GM12891 (cell line): Measurements from ENCODE around the gene TENT4B.
A peak's percentile ranks its signal among the peaks of the same experiment; 100 is the strongest.

Experiments
- DNase-seq: peaks from one replicate; pipeline ENCODE4 v3.0.0; 2011; ENCODE audit warnings: low spot score; ENCODE audit not compliant: insufficient read length
- FAIRE-seq: peaks from 2 replicates; lab custom pipeline; 2011; peaks lifted over from hg19 to GRCh38; lab: Jason Lieb, UNC
- PAX5 ChIP-seq: IDR thresholded peaks from 2 replicates; pipeline ENCODE4 v1.6.1; 2011; ENCODE audit warnings: low read length, moderate library complexity, mild to moderate bottlenecking; ENCODE audit not compliant: insufficient read depth, severe bottlenecking
- POLR2A ChIP-seq: IDR thresholded peaks from 2 replicates; pipeline ENCODE4 v1.6.1; 2011; ENCODE audit warnings: low read depth, low read length, control low read depth
- POLR2AphosphoS5 ChIP-seq: IDR thresholded peaks from 2 replicates; pipeline ENCODE4 v1.6.1; 2011; ENCODE audit warnings: low read depth, low read length, control low read depth
- POU2F2 ChIP-seq: IDR thresholded peaks from 2 replicates; pipeline ENCODE4 v1.6.1; 2011; ENCODE audit warnings: low read depth, mild to moderate bottlenecking, control low read depth, low read length, moderate library complexity
- SPI1 ChIP-seq: IDR thresholded peaks from 2 replicates; pipeline ENCODE4 v1.6.1; 2011; ENCODE audit warnings: low read depth, low read length, control low read depth
- TAF1 ChIP-seq: IDR thresholded peaks from 2 replicates; pipeline ENCODE4 v1.6.1; 2011; ENCODE audit warnings: low read depth, low read length, control low read depth

Gene TENT4B

GRCh38 chr16:50172195-50172922, 19.3 kb downstream of the TENT4B start:
- TF ChIP-seq PAX5 (no peak), TAF1 (no peak), POLR2AphosphoS5 (no peak), SPI1 (no peak), POLR2A (no peak), POU2F2 (no peak)
- FAIRE-seq (peak; percentile 31), DNase-seq (no peak)

GRCh38 chr16:50173316-50173715, 20.2 kb downstream of the TENT4B start:
- TF ChIP-seq TAF1 (no peak), POLR2AphosphoS5 (no peak), PAX5 (no peak), SPI1 (no peak), POLR2A (no peak), POU2F2 (no peak)

DNA sequence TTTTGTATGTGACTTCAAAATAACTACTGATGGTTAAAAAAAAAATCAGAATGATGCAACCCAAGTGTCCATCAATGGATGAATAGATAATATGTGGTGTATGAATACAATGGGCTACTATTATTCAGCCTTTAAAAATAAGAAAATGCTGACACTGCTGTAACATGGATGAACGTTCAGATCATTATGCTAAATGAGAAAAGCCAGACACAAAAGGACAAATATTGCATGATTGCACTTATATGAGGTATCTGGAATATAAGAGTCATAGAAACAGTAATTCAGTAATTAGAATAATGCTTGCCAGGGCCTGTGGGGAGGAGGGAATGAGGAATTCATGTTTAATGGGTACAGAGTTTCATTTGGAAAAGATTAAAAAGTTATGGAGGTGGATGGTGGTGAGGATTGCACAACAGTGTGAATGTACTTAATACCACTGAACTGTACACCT, 25.4 kb downstream of the TENT4B start:
- DNase-seq (no peak), FAIRE-seq (peak; percentile 26)
- no peak for TF ChIP-seq TAF1
- TF ChIP-seq SPI1, result no peak
- TF ChIP-seq PAX5, result no peak
- no peak for TF ChIP-seq POU2F2
- no peak for TF ChIP-seq POLR2A
- no peak for TF ChIP-seq POLR2AphosphoS5

More at GRCh38 chr16:50173316-50173715, 20.2 kb downstream of the TENT4B start:
- no peak for FAIRE-seq
- DNase-seq, result no peak

DNA sequence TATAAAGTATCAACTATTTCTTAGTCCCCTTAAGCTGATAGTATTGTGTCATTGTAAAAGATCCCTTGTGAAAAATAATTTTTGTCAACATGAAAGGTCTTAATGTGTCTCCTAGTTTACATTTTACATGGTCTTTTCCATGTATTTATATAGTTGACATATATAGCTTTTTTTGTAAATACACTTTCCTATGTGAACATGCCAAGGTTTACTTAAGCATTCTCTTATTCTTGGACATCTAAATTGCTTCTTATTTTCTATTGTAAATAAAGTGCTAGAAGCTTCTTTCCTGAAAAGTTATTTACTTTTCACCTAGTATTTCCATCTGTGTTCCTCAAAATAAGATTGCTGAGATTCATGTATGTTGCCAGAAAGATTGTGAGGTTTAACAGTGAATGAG, 29.3 kb downstream of the TENT4B start:
- DNase-seq (no peak), FAIRE-seq (no peak)
- no peak for TF ChIP-seq SPI1

- FAIRE-seq, result no peak
- no peak for DNase-seq
- TF ChIP-seq PAX5, result no peak
- no peak for TF ChIP-seq SPI1
- no peak for TF ChIP-seq POLR2A
- no peak for TF ChIP-seq POLR2AphosphoS5
- no peak for TF ChIP-seq TAF1
- TF ChIP-seq POU2F2, result no peak
Measured at GRCh38 chr16:50183316-50183715, 30.2 kb downstream of the TENT4B start.

- FAIRE-seq, result no peak
- DNase-seq, result no peak
- TF ChIP-seq POLR2A (no peak), TAF1 (no peak), POLR2AphosphoS5 (no peak), PAX5 (no peak), SPI1 (no peak)
Measured at GRCh38 chr16:50185005-50185505, 31.9 kb downstream of the TENT4B start.

DNA sequence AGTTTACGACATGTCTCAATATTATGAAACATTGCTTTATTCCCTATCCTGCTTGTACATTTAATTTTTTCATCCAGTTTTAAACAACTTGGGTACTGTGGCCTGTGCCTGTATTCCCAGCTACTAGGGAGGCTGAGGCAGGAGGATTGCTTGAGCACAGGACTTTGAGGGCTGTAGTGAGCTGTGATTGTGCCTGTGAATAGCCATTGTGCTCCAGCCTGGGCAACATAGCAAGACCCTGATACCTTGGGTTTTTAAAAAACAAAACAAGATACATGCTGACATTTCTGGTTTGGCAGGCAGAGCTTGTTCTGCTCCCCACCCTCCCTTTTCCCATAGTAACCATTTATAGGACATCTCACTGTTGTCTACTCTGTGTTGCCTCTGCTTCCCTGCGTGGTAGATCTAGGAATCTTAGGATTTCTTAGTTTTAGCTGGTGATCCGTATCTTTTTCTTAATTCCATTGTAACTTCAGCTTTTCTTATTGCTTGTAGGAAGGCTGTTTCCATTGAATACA, 35.6 kb downstream of the TENT4B start:
- no peak for TF ChIP-seq SPI1
- TF ChIP-seq POLR2AphosphoS5, result no peak
- no peak for FAIRE-seq
- no peak for DNase-seq

- FAIRE-seq (no peak), DNase-seq (no peak)
- TF ChIP-seq POLR2AphosphoS5, result no peak
- no peak for TF ChIP-seq TAF1
- no peak for TF ChIP-seq PAX5
- no peak for TF ChIP-seq POLR2A
- no peak for TF ChIP-seq SPI1
- no peak for TF ChIP-seq POU2F2
Measured at GRCh38 chr16:50190292-50190691, 37.2 kb downstream of the TENT4B start.

DNA sequence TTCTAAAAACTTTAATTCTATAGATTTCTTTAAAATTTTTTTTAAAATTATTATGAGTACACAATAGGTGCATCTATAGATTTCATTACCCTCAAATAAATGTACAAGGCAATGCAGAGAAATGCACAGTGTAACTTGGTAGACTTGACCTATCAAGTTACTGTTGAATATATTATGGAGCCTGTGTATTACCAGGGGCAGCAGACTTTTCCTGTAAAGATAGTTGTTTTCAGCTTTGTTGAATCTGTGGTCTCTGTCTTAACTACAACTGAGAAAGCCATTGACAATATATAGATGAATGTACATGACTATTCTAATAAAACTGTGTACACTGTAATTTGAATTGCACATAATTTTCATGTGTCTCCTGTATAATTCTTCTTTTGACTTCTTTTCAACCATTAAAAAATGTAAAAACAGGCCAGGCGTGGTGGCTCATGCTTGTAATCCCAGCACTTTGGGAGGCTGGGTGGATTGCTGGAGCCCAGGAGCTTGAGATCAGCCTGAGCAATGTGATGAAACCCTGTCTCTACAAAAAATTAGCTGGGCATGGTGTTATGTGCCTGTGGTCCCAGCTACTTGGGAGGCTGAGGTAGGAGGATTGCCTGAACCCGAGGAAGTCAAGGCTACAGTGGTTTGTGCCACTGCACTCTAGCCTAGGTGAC, 39.4 kb downstream of the TENT4B start:
- no peak for FAIRE-seq
- DNase-seq, result no peak
- TF ChIP-seq POLR2AphosphoS5, result no peak
- TF ChIP-seq TAF1, result no peak
- no peak for TF ChIP-seq POU2F2
- no peak for TF ChIP-seq SPI1
- no peak for TF ChIP-seq PAX5
- TF ChIP-seq POLR2A, result no peak

DNA sequence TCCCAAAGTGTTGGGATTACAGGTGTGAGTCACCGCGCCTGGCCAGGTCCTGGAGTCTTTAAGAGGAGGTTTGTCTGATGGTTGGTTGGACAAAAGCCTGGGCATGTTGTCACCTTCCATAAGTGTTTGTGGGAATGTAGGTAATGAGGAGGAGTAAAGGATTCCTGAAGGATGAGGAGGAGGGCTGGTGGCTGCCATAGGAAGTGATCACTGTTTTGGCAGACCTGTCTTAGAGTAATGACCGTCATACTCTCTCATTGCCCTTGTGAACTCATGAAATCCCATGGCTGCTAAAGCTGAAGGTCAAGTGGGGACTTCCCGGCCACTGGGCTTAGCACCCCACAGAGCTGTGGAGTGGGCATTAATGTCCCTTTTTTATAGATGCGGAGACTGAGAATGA, 40.5 kb downstream of the TENT4B start:
- no peak for DNase-seq
- TF ChIP-seq POU2F2, result no peak
- TF ChIP-seq TAF1, result no peak
- TF ChIP-seq PAX5, result no peak
- TF ChIP-seq POLR2A, result no peak
- TF ChIP-seq POLR2AphosphoS5, result no peak
- no peak for TF ChIP-seq SPI1
- peak; percentile 45 for FAIRE-seq
